MM.1S (cell line): ENCODE measurements around the gene FOXJ3.

Source experiments
- DNase-seq: peaks from one replicate; pipeline ENCODE4 v3.0.0-alpha.2; 2015
- H2AFZ ChIP-seq: fragments of 300-600 bp; sonication (generic); 2 replicates; pipeline ENCODE4 v1.6.0; 2016; ENCODE audit warnings: antibody characterized with exemption, low read length
- H3F3A ChIP-seq: fragments of 300-600 bp; sonication (generic); 2 replicates; pipeline ENCODE4 v1.6.1; 2016; ENCODE audit warnings: mild to moderate bottlenecking, antibody characterized with exemption, low read length, moderate library complexity, mixed read lengths; ENCODE audit not compliant: insufficient read depth
- H3K27ac ChIP-seq: fragments of 300-600 bp; sonication (generic); 2 replicates; pipeline ENCODE4 v1.5.1; 2016; ENCODE audit warnings: mild to moderate bottlenecking, low read length
- H3K27me3 ChIP-seq: fragments of 300-600 bp; sonication (generic); replicated peaks from 2 replicates; pipeline ENCODE4 v1.6.0; 2016; ENCODE audit warnings: low read length; ENCODE audit not compliant: insufficient read depth
- H3K36me3 ChIP-seq: fragments of 300-600 bp; sonication (generic); replicated peaks from 2 replicates; pipeline ENCODE4 v1.6.1; 2016; ENCODE audit warnings: mild to moderate bottlenecking, low read length, mixed read lengths; ENCODE audit not compliant: insufficient read depth
- H3K4me1 ChIP-seq: fragments of 300-600 bp; sonication (generic); 2 replicates; pipeline ENCODE4 v1.6.1; 2016; ENCODE audit warnings: low read length, mixed read lengths
- H3K4me2 ChIP-seq: fragments of 300-600 bp; sonication (generic); 2 replicates; pipeline ENCODE4 v1.6.0; 2016; ENCODE audit warnings: low read depth, low read length
- H3K4me3 ChIP-seq: fragments of 300-600 bp; sonication (generic); 2 replicates; pipeline ENCODE4 v1.5.1; 2016; ENCODE audit warnings: low read length, mixed read lengths
- H3K79me2 ChIP-seq: fragments of 300-600 bp; sonication (generic); 2 replicates; pipeline ENCODE4 v1.6.1; 2016; ENCODE audit warnings: mixed run types, low read length, mixed read lengths
- H3K9ac ChIP-seq: fragments of 300-600 bp; sonication (generic); 2 replicates; pipeline ENCODE4 v1.6.1; 2016; ENCODE audit warnings: low read length, mixed read lengths
- H3K9me2 ChIP-seq: fragments of 300-600 bp; sonication (generic); replicated peaks from 2 replicates; pipeline ENCODE4 v1.6.1; 2016; ENCODE audit warnings: mild to moderate bottlenecking, low read length, mixed read lengths; ENCODE audit not compliant: insufficient read depth
- H3K9me3 ChIP-seq: fragments of 300-600 bp; sonication (generic); replicated peaks from 2 replicates; pipeline ENCODE4 v1.6.1; 2016; ENCODE audit warnings: mild to moderate bottlenecking, low read length, mixed read lengths; ENCODE audit not compliant: insufficient read depth
- H4K20me1 ChIP-seq: fragments of 300-600 bp; sonication (generic); 2 replicates; pipeline ENCODE4 v1.6.1; 2016; ENCODE audit warnings: mild to moderate bottlenecking, low read length, moderate library complexity, mixed read lengths; ENCODE audit not compliant: insufficient read depth
- EZH2 ChIP-seq: fragments of 300-600 bp; sonication (generic); optimal IDR thresholded peaks from 2 replicates; pipeline ENCODE3; 2017; ENCODE audit warnings: low read depth, mild to moderate bottlenecking, antibody characterized with exemption, low read length, mixed read lengths
- EZH2phosphoT487 ChIP-seq: fragments of 300-600 bp; sonication (generic); IDR thresholded peaks from 2 replicates; pipeline ENCODE4 v1.6.1; 2018; ENCODE audit warnings: antibody characterized with exemption, low read length
- TF ChIP-seq, protein P1 (sequence below): fragments of 300-600 bp; sonication (generic); IDR thresholded peaks from 2 replicates; pipeline ENCODE4 v1.5.1; 2016; ENCODE audit warnings: antibody characterized with exemption, low read length, mixed read lengths

Gene FOXJ3

GRCh38 chr1:42183957-42184268 lies 151.1 kb downstream of the FOXJ3 start:
- Histone ChIP-seq H3K79me2 (no peaks in the 10 kb centered on the region), H3K9me2 (no peaks in the 10 kb centered on the region), H3K27me3 (no peaks in the 10 kb centered on the region), H3K4me3 (no peak overlapping the region), H3K4me1 (no peaks in the 10 kb centered on the region), H3K27ac (no peak overlapping the region), H3F3A (no peaks in the 10 kb centered on the region), H4K20me1 (no peaks in the 10 kb centered on the region), H3K9me3 (no peaks in the 10 kb centered on the region), H3K4me2 (no peak overlapping the region), H3K36me3 (no peaks in the 10 kb centered on the region), H2AFZ (no peak overlapping the region), H3K9ac (no peak overlapping the region)
- TF ChIP-seq, protein P1, sequence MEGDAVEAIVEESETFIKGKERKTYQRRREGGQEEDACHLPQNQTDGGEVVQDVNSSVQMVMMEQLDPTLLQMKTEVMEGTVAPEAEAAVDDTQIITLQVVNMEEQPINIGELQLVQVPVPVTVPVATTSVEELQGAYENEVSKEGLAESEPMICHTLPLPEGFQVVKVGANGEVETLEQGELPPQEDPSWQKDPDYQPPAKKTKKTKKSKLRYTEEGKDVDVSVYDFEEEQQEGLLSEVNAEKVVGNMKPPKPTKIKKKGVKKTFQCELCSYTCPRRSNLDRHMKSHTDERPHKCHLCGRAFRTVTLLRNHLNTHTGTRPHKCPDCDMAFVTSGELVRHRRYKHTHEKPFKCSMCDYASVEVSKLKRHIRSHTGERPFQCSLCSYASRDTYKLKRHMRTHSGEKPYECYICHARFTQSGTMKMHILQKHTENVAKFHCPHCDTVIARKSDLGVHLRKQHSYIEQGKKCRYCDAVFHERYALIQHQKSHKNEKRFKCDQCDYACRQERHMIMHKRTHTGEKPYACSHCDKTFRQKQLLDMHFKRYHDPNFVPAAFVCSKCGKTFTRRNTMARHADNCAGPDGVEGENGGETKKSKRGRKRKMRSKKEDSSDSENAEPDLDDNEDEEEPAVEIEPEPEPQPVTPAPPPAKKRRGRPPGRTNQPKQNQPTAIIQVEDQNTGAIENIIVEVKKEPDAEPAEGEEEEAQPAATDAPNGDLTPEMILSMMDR: no peak
- TF ChIP-seq EZH2phosphoT487: no peak
- no peak for TF ChIP-seq EZH2
- DNase-seq: no peak

DNA sequence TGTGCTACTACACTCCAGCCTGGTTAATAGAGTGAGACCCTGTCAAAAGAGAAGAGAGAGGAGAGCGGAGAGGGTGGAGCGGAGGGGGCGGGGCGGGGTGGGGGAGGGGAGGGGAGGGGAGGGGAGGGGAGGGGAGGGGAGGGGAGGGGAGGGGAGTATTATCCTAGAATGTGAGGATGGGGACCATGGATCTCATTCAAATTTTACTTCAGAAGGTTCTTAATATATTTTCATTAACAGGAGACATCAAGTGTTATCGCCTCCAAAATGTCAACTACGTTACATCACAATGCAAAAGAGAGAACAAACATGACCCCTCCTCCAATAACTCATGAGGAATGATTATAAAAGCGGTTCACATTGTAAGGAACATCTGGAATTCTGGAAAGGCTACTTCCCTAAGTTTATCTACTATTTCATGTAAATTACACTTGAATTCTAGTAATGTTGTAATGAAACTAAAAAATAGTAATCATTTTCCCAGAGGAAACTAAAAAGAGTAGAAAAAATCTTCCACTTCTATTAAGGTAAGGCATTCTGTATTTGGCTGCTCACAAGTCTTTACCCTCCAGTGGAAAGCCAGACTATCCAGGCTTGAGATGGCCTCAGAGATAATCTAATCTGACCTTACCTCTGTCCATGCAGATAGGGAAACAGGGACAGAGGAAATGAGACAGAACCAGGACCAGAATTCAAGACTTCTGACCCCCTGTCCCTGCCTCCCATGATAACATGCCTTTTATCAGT lies 151.7 kb downstream of the FOXJ3 start:
- Histone ChIP-seq H3K9me3 (no peaks in the 10 kb centered on the region), H3K27ac (no peak overlapping the region), H4K20me1 (no peaks in the 10 kb centered on the region), H3K4me3 (no peak overlapping the region), H2AFZ (no peak overlapping the region), H3K4me2 (no peak overlapping the region), H3K27me3 (no peaks in the 10 kb centered on the region), H3K9ac (no peak overlapping the region), H3F3A (no peaks in the 10 kb centered on the region), H3K36me3 (no peaks in the 10 kb centered on the region), H3K79me2 (no peaks in the 10 kb centered on the region), H3K9me2 (no peaks in the 10 kb centered on the region), H3K4me1 (no peaks in the 10 kb centered on the region)
- no peak for TF ChIP-seq EZH2
- TF ChIP-seq EZH2phosphoT487: no peak
- TF ChIP-seq, protein P1: no peak
- no peak for DNase-seq

GRCh38 chr1:42181687-42182086 lies 153.3 kb downstream of the FOXJ3 start:
- H3K36me3 ChIP-seq: no peaks in the 10 kb centered on the region

More at GRCh38 chr1:42181687-42182086, 153.3 kb downstream of the FOXJ3 start:
- Histone ChIP-seq H4K20me1 (no peaks in the 10 kb centered on the region), H3F3A (no peaks in the 10 kb centered on the region), H3K9me3 (no peaks in the 10 kb centered on the region), H3K9me2 (no peaks in the 10 kb centered on the region), H3K27ac (no peak overlapping the region), H2AFZ (no peak overlapping the region), H3K4me2 (no peak overlapping the region), H3K9ac (no peak overlapping the region), H3K27me3 (no peaks in the 10 kb centered on the region), H3K4me3 (no peak overlapping the region), H3K4me1 (no peaks in the 10 kb centered on the region), H3K79me2 (no peaks in the 10 kb centered on the region)
- no peak for DNase-seq
- TF ChIP-seq EZH2phosphoT487 (no peak), EZH2 (no peak)
- TF ChIP-seq, protein P1: no peak
